HG03457 (cell line): ENCODE measurements around the gene ICA1L.
"Not testable (repeated sequence)": the region's sequence is repeated elsewhere in the genome, so short reads cannot be mapped to it uniquely, and the experiment has no call there.

ENCODE experiments used
- ATAC-seq: cut with Tn5 transposase; IDR thresholded peaks from one replicate; pipeline ENCODE4 v1.9.1; 2021; ENCODE audit warnings: moderate number of reproducible peaks; ENCODE audit not compliant: unreplicated experiment

Gene ICA1L

GRCh38 chr2:202871300-202872141 lies at the start of gene ICA1L:
ICA1L (minus strand) TSS chr2:202871766; CDS start chr2:202829009, 42,757 bp downstream.
- ATAC-seq = peak; percentile 38

DNA sequence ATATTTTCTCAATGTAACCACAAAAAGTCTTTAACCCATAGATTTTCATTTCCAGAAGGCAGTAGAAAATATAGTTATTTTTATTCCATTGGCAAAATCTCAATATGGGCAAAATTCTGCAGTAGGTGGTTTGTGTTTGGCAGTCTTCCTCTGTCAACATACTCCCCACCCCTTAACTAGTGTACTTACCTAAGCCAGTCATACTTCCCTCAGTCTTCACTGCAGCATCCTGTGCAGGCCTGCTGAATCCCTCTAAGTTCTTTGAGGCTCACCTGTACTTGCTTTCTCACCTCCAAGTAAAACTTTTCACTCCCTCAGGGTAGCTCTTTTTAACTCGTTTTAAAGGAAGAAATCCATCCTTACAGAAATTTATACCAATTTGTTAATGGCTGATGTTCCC lies 47.3 kb upstream of the ICA1L start:
- ATAC-seq = no peak

GRCh38 chr2:202912342-202913201 lies 41.0 kb upstream of the ICA1L start:
- peak; percentile 33 for ATAC-seq

DNA sequence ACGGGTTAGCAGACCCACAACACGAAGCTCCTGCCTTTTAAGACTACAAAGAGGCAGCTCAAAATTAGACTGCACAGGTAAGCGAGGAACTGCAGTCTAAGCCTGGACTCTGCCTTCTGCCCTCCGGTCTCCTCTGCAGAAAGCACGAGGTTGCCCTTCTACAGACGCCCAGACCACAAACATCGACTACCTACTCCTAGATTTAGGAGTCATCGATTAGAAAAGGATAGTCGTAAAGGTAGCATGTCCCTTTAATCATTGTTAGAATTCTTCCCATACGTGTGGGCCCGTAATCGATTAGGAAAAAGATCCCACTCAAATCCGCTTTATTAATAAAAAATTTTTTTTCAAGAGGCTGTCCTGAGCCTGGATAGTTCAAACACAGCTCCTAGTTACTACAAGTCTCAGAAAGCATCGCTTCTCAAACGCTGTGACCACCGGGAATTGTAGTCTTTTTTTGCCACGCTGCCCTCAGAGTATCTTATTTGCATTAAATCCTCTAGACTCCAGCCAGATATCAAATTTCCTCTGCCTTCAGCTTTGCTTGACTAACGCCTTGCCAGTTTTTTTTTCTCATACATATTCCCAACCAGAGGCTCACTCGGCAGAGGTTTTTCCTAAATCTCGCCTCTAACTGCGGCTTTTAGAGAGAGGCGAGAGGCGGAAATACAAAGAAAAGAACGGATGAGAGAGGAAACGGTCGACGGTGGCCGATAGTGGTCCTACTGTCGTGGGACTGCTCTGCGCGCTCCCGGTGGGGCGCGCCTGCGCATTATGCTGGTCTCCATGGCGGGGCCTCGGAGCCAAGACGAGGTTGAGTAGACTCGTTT lies 40.2 kb upstream of the ICA1L start, which contains the start of the genes CARF and WDR12:
TSS of gene CARF (plus strand) at position 764 of the 830 bp plus-strand sequence. CDS start 29,628 bp downstream, outside the sequence.
TSS of gene WDR12 (minus strand) at position 162 of the 830 bp plus-strand sequence. CDS start 197 bp downstream, outside the sequence.
- ATAC-seq = peak; percentile 69

GRCh38 chr2:202911203-202911511 lies 39.6 kb upstream of the ICA1L start:
- ATAC-seq = peak; percentile 4

GRCh38 chr2:202910698-202911097 lies 39.1 kb upstream of the ICA1L start:
- ATAC-seq = no peak

GRCh38 chr2:202910250-202910649 lies 38.7 kb upstream of the ICA1L start:
- not testable (repeated sequence) for ATAC-seq

DNA sequence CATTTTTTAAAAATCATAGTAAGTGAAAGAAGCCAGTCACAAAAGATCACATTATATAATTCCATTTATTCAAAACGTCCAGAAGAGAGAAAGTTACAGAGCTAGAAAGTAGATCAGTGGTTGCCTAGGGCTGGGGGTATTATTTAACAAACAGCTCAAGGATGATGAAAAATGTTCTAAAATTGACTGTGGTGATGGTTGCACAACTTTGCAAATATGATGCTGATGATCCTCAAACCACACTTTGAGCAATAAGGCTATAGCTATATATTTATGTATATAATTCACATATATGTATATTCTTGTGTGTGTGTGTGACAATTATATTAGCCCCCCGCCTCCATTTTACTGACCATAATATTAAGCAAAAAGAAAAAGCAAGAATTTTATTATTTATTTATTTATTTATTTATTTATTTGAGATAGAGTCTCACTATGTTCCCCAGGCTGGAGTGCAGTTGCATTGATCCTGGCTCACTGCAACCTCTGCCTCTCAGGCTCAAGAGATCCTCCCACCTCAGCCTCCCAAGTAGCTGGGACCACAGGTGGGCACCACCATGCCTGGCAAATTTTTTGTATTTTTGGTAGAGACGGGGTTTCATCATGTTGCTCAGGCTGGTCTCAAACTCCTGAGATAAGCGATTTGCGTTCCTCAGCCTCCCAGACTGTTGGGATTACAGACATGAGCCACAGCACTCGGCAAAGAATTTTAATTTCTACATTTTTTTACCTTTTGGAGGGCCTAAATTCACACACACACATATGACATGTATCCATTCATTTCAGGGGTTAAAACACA lies 38.0 kb upstream of the ICA1L start:
- no peak for ATAC-seq

DNA sequence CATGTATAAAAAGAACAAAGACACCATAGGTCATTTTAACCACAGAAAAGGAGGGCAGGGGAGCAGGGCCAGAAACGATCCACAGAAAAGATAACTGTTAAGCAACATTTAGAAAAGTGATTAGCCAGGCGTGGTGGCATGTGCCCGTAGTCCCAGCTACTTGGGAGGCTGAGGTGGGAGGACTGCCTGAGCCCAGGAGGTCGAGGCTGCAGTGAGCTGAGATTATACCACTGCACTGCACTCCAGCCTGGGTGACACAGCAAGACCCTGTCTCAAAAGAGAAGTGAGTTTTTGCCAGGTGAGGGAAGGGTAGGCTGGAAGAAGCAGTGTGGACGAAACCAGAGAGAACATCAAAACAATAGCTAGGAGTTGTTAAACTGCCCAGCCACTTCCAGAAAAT lies 36.6 kb upstream of the ICA1L start:
- ATAC-seq = no peak

GRCh38 chr2:202905507-202905906 lies 33.9 kb upstream of the ICA1L start:
- not testable (repeated sequence) for ATAC-seq

DNA sequence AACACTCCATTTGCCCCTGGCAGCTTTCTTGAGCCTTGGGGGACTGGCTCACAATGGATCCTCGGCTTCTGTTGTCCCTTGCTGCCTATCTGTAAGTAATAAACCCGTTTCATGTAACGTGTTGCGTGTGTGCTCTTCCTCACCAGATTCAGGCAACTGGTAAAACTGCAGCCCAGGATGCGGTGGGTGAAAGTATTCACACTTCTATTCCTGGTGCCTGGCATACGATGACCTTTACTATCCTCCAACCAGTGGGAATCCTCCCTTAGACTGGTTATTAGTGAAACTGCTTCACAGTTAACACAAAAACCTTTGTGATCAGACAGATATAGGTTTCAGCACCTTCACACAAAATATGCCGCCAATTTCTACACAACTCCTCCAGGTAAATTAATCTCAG lies 13.6 kb upstream of the ICA1L start:
- ATAC-seq = no peak

- no peak for ATAC-seq
These were observed 12.6 kb upstream of the ICA1L start for GRCh38 chr2:202883987-202884675.

DNA sequence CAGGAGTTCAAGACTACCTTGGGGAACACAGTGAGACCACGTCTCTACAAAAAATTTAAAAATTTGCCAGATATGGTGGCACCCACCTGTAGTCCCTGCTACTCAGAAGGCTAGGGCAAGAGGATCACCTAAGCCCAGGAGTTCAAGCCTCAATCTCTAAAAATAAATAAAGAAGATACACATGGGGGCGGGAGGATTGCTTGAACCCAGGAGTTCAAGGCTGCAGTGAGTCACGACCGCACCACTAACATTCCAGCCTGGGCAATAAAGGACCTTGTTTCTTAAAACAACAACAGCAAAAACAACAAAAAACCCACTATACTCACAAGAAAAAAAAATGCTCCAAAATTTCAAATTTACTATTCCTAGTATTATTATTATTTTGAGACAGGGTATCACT lies 10.0 kb upstream of the ICA1L start:
- ATAC-seq = no peak

- ATAC-seq = no peak
These were observed 6.1 kb upstream of the ICA1L start for GRCh38 chr2:202877699-202878098.

- peak; percentile 48 for ATAC-seq
These were observed 901 bp downstream of the ICA1L start for GRCh38 chr2:202870431-202871299.

- ATAC-seq = no peak
These were observed 9.6 kb downstream of the ICA1L start for GRCh38 chr2:202861987-202862386.

- ATAC-seq = no peak
These were observed 13.0 kb downstream of the ICA1L start for GRCh38 chr2:202858601-202859000.

- ATAC-seq = not testable (repeated sequence)
These were observed 22.2 kb downstream of the ICA1L start for GRCh38 chr2:202849343-202849742.
